ENCODE measurements around the gene PRRC2C. TPM values are rescaled to one million over a fixed set of nuclear protein-coding genes. Genes with fewer than 3 reads are reported as not detected.

Gene PRRC2C
- total and polyA plus RNA-seq, 2 of the 13 experiments (the other 11 are each of a cell fraction or from before 2014, with no cell fraction given), result 46.2 to 57.0 TPM

DNA sequence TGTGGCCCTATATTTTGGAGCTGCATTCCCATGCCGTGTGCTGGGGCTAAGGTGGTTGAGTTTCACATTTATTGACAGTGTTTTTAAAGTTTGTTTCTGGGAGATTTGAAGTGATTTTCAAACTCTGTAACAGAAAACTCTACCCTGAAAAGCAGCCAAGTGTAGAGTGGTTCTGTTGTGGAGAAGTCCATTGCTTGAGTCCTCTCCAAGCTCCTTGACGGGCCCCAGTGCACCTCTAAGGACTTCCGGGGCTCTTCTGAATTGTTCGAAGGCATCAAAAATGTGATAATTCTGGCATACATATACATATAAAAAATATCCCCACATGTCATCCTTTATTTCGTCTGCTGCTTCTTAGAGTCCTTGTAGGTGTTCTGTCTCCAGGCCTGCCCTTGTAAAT, 141.7 kb downstream of the PRRC2C start (continued):
- TF ChIP-seq ZMYM3 (CRISPR knock-in tag; IDR thresholded peaks at IDR 0.05) (no peak), KAT2B (IDR thresholded peaks at IDR 0.05; ENCODE audit: borderline replicate concordance, low read depth, low read length) (no peak), ARID5B (CRISPR knock-in tag; IDR thresholded peaks at IDR 0.05) (no peak), ZNF724P (CRISPR knock-in tag; IDR thresholded peaks at IDR 0.05; ENCODE audit: borderline replicate concordance) (no peak), MLX (CRISPR knock-in tag; IDR thresholded peaks at IDR 0.05) (no peak)

GRCh38 chr1:171628225-171628624, 142.9 kb downstream of the PRRC2C start:
- Histone ChIP-seq H3K9ac (ENCODE audit: insufficient read depth, low read depth, low read length) (no peak overlapping the region), H3K27me3 (ENCODE audit: control insufficient read depth in 1 of 2, insufficient read depth in 2 of 2, low read length in 2 of 2) (no peaks in the 10 kb centered on the region; a peak in 1 of 5 replicates), H3K79me2 (ENCODE audit: insufficient read depth, low read length) (no peaks in the 10 kb centered on the region), H2AFZ (ENCODE audit: low read length) (no peak overlapping the region), H3K9me3 (ENCODE audit: low read length) (no peaks in the 10 kb centered on the region), H4K20me1 (ENCODE audit: insufficient read depth, low read length) (no peaks in the 10 kb centered on the region), H3K4me2 (ENCODE audit: low read depth, low read length) (no peak overlapping the region), H3K27ac (ENCODE audit: extremely low read length, insufficient read depth, low read length) (no peak overlapping the region), H3K36me3 (replicated peaks in 1 of 2; ENCODE audit: control insufficient read depth in 1 of 2, insufficient read depth in 2 of 2, low read length in 2 of 2) (no peaks in the 10 kb centered on the region), H3K4me1 (ENCODE audit: insufficient read depth, low read length) (peaks cover 15% of the 10 kb centered on the region), H3K4me3 (replicated peaks in 1 of 3; ENCODE audit: insufficient read depth in 1 of 3, low read depth in 2 of 3, low read length in 3 of 3) (no peak overlapping the region)
- no TSS peak for BruUV-seq (replicated peaks)
- TF ChIP-seq SOX13 (IDR thresholded peaks at IDR 0.05) (no peak), SOX13 (CRISPR knock-in tag; conservative IDR thresholded peaks at IDR 0.05 in 1 of 2, IDR thresholded peaks at IDR 0.05 in 1 of 2) (peak in 1 of 2 experiments; percentile 66; a peak in 2 of 4 replicates), SOX6 (IDR thresholded peaks at IDR 0.05) (no peak), SOX6 (CRISPR knock-in tag; IDR thresholded peaks at IDR 0.05) (peak; percentile 34; the same call in 1 of the 2 replicates), ZNF747 (CRISPR knock-in tag; IDR thresholded peaks at IDR 0.05; ENCODE audit: borderline replicate concordance) (no peak)
- DNase-seq (ENCODE audit: low spot score) (no peak), FAIRE-seq (no peak), ATAC-seq (peak; percentile 56)
- in situ Hi-C loops (cut with HindIII; ENCODE audit: extremely low pct_ligation_motif_present, low pct_unique_long_range_greater_than_20kb), result no loop called here
- intact Hi-C loops (cut with micrococcal nuclease; ENCODE audit: unreplicated experiment), result no loop called here
- CTCF ChIA-PET (ENCODE audit: low intra/inter-chr PET ratio, low total read pairs), result no interaction called here
- POLR2A ChIA-PET, result no interaction called here
- WGBS (ENCODE audit: low lambda C conversion rate), result 20% methylated on average over 2 of the region's 2 CpGs

All from HepG2 (cell line).